OCI-LY7 (cell line): ENCODE measurements around the gene C16orf86.

ENCODE experiments used
- CTCF ChIP-seq: fragments of 200-600 bp; sonication (generic); conservative IDR thresholded peaks from 2 replicates; pipeline ENCODE4 v1.5.1; 2014; ENCODE audit warnings: mild to moderate bottlenecking, antibody characterized with exemption, low read length, moderate library complexity, mixed read lengths
- EZH2phosphoT487 ChIP-seq: fragments of 200-600 bp; sonication (generic); IDR thresholded peaks from 2 replicates; pipeline ENCODE4 v1.6.1; 2018; ENCODE audit warnings: low read depth, borderline replicate concordance, mild to moderate bottlenecking, mixed run types, antibody characterized with exemption, low read length, moderate library complexity, mixed read lengths

- TF ChIP-seq CTCF (no peak), EZH2phosphoT487 (no peak)
These were observed 11.1 kb downstream of the C16orf86 start for GRCh38 chr16:67677712-67678111.
